ENCODE results near the gene KRTAP3-1. TPM values are rescaled to one million over a fixed set of nuclear protein-coding genes. Genes with fewer than 3 reads are reported as not detected.

KRTAP3-1 gene
- total RNA-seq, 6 experiments from 2014 or later = 2.5 to 10.2 (median 3.3) TPM

- Mint-ChIP-seq H3K27ac (no peak within 1 kb of the TSS), H3K4me1 (ENCODE audit: low read depth) (peaks cover 31% of the 10 kb centered on the region), H3K4me3 (no peak within 1 kb of the TSS), H3K36me3 (ENCODE audit: low read depth) (no peaks in the 10 kb centered on the region; the same call in 1 of the 2 replicates), H3K27me3 (ENCODE audit: insufficient read depth) (no peaks in the 10 kb centered on the region), H3K9me3 (no peaks in the 10 kb centered on the region)
- no peak for TF ChIP-seq CTCF (IDR thresholded peaks at IDR 0.05)
- DNase-seq = no peak
Observed at GRCh38 chr17:41029633-41030245, 20.8 kb upstream of the KRTAP3-1 start, which contains the start of gene KRTAP1-4. KRTAP1-4 (minus strand) TSS chr17:41030195; CDS start chr17:41030078, 117 bp downstream.

GRCh38 chr17:41026715-41027471 is 18.0 kb upstream of the KRTAP3-1 start, which contains the start of gene KRTAP1-5:
KRTAP1-5 (minus strand) TSS chr17:41027208; CDS start chr17:41027155, 53 bp downstream.
- Mint-ChIP-seq H3K4me1 (ENCODE audit: low read depth) (peaks cover 37% of the 10 kb centered on the region), H3K4me3 (no peak within 1 kb of the TSS), H3K9me3 (no peaks in the 10 kb centered on the region), H3K27ac (peak within 1 kb of the TSS; percentile 53), H3K27me3 (ENCODE audit: insufficient read depth) (no peaks in the 10 kb centered on the region), H3K36me3 (ENCODE audit: low read depth) (peaks cover 7% of the 10 kb centered on the region; the same call in 1 of the 2 replicates)
- no peak for TF ChIP-seq CTCF (IDR thresholded peaks at IDR 0.05)
- DNase-seq = peak; percentile 74

- no peaks in the 10 kb centered on the region for H3K27me3 Mint-ChIP-seq (ENCODE audit: insufficient read depth)
Observed at GRCh38 chr17:41024697-41025096, 15.8 kb upstream of the KRTAP3-1 start.

GRCh38 chr17:41020336-41020735 is 11.4 kb upstream of the KRTAP3-1 start:
- no peak for TF ChIP-seq CTCF (IDR thresholded peaks at IDR 0.05)
- no peak overlapping the region for H3K4me3 Mint-ChIP-seq
- peaks cover 7% of the 10 kb centered on the region; the same call in 1 of the 2 replicates for H3K36me3 Mint-ChIP-seq (ENCODE audit: low read depth)
- no peak overlapping the region for H3K27ac Mint-ChIP-seq
- no peak for DNase-seq
- peaks cover 33% of the 10 kb centered on the region for H3K4me1 Mint-ChIP-seq (ENCODE audit: low read depth)
- no peaks in the 10 kb centered on the region for H3K27me3 Mint-ChIP-seq (ENCODE audit: insufficient read depth)
- H3K9me3 Mint-ChIP-seq = no peaks in the 10 kb centered on the region; the same call in 1 of the 2 replicates

More at GRCh38 chr17:41024697-41025096, 15.8 kb upstream of the KRTAP3-1 start:
- no peak overlapping the region for H3K27ac Mint-ChIP-seq
- no peaks in the 10 kb centered on the region; the same call in 1 of the 2 replicates for H3K9me3 Mint-ChIP-seq
- no peak for TF ChIP-seq CTCF (IDR thresholded peaks at IDR 0.05)
- DNase-seq = no peak
- no peak overlapping the region for H3K4me3 Mint-ChIP-seq
- H3K4me1 Mint-ChIP-seq (ENCODE audit: low read depth) = peaks cover 45% of the 10 kb centered on the region
- peaks cover 7% of the 10 kb centered on the region; the same call in 1 of the 2 replicates for H3K36me3 Mint-ChIP-seq (ENCODE audit: low read depth)

- H3K4me1 Mint-ChIP-seq (ENCODE audit: low read depth) = peaks cover 24% of the 10 kb centered on the region
- H3K27me3 Mint-ChIP-seq (ENCODE audit: insufficient read depth) = no peaks in the 10 kb centered on the region
- H3K36me3 Mint-ChIP-seq (ENCODE audit: low read depth) = peaks cover 7% of the 10 kb centered on the region; the same call in 1 of the 2 replicates
- no peak for TF ChIP-seq CTCF (IDR thresholded peaks at IDR 0.05)
- H3K9me3 Mint-ChIP-seq = no peaks in the 10 kb centered on the region; the same call in 1 of the 2 replicates
- DNase-seq = no peak
- no peak overlapping the region for H3K27ac Mint-ChIP-seq
- no peak overlapping the region for H3K4me3 Mint-ChIP-seq
Observed at GRCh38 chr17:41019415-41019814, 10.5 kb upstream of the KRTAP3-1 start.
